ENCODE results near the gene ISL2. TPM values are rescaled to one million over a fixed set of nuclear protein-coding genes. Genes with fewer than 3 reads are reported as not detected.

ISL2 gene
- total and polyA plus RNA-seq, 2 of the 13 experiments (the other 11 are each of a cell fraction or from before 2014, with no cell fraction given) = 4.3 to 5.1 TPM

GRCh38 chr15:76341366-76342057 is 4.9 kb downstream of the ISL2 start:
- Histone ChIP-seq H3K36me3 (replicated peaks in 1 of 2; ENCODE audit: control insufficient read depth in 1 of 2, insufficient read depth in 2 of 2, low read length in 2 of 2) (peaks cover 6 to 24% of the 10 kb centered on the region in 2 experiments; a peak in 4 of 5 replicates), H3K9me3 (ENCODE audit: low read length) (no peaks in the 10 kb centered on the region), H3K4me2 (ENCODE audit: low read depth, low read length) (no peak overlapping the region), H3K79me2 (ENCODE audit: insufficient read depth, low read length) (peaks cover 31% of the 10 kb centered on the region), H2AFZ (ENCODE audit: low read length) (no peak overlapping the region), H3K27ac (ENCODE audit: extremely low read length, insufficient read depth, low read length) (no peak overlapping the region), H3K4me3 (replicated peaks in 1 of 3; ENCODE audit: insufficient read depth in 1 of 3, low read depth in 2 of 3, low read length in 3 of 3) (no peak overlapping the region), H3K9ac (ENCODE audit: insufficient read depth, low read depth, low read length) (no peak overlapping the region), H3K27me3 (ENCODE audit: control insufficient read depth in 1 of 2, insufficient read depth in 2 of 2, low read length in 2 of 2) (no peaks in the 10 kb centered on the region), H4K20me1 (ENCODE audit: insufficient read depth, low read length) (peaks cover 8% of the 10 kb centered on the region; the same call in 1 of the 2 replicates), H3K4me1 (ENCODE audit: insufficient read depth, low read length) (peaks cover 27% of the 10 kb centered on the region)
- DNase-seq (ENCODE audit: low spot score) = no peak
- in situ Hi-C loops (cut with HindIII; ENCODE audit: extremely low pct_ligation_motif_present, low pct_unique_long_range_greater_than_20kb) (no loop called here), intact Hi-C loops (cut with micrococcal nuclease; ENCODE audit: unreplicated experiment) (no loop called here)
- TF ChIP-seq SMARCC2 (IDR thresholded peaks at IDR 0.05) (no peak), MXD3 (CRISPR knock-in tag; IDR thresholded peaks at IDR 0.05) (no peak), SP5 (CRISPR knock-in tag; IDR thresholded peaks at IDR 0.05; ENCODE audit: borderline replicate concordance, low read depth) (no peak), ZNF850 (CRISPR knock-in tag; conservative IDR thresholded peaks at IDR 0.05) (no peak), CREM (IDR thresholded peaks at IDR 0.05) (no peak), CREM (CRISPR knock-in tag; IDR thresholded peaks at IDR 0.05) (no peak), SNAI1 (CRISPR knock-in tag; IDR thresholded peaks at IDR 0.05; ENCODE audit: borderline replicate concordance) (no peak), ZFAT (CRISPR knock-in tag; conservative IDR thresholded peaks at IDR 0.05) (no peak), FOXO4 (CRISPR knock-in tag; conservative IDR thresholded peaks at IDR 0.05) (no peak), ZNF766 (CRISPR knock-in tag; IDR thresholded peaks at IDR 0.05; ENCODE audit: borderline replicate concordance) (no peak), ZNF350 (CRISPR knock-in tag; IDR thresholded peaks at IDR 0.05; ENCODE audit: borderline replicate concordance, low read depth) (no peak), ZNF263 (CRISPR knock-in tag; IDR thresholded peaks at IDR 0.05) (no peak), SNRNP70 (IDR thresholded peaks at IDR 0.05; ENCODE audit: low read depth, low read length) (no peak), ZNF772 (CRISPR knock-in tag; IDR thresholded peaks at IDR 0.05) (no peak), HDAC1 (CRISPR knock-in tag; IDR thresholded peaks at IDR 0.05) (no peak)
- no peak for ATAC-seq
- BruUV-seq (replicated peaks) = no TSS peak
- WGBS (ENCODE audit: low lambda C conversion rate) = 97% methylated on average over 42 of the region's 42 CpGs
- FAIRE-seq = no peak
- ChIA-PET CTCF (ENCODE audit: low intra/inter-chr PET ratio, low total read pairs) (no interaction called here), POLR2A (no interaction called here)
